GM10248 (cell line): ENCODE data around the gene OR14A2.
"Not testable (repeated sequence)": the region's sequence is repeated elsewhere in the genome, so short reads cannot be mapped to it uniquely, and the experiment has no call there.

ENCODE experiments used
- CTCF ChIA-PET: fragments of 300-600 bp; sonication (Branson Sonifier 250); formaldehyde crosslinking; extraction: SDS; loops from one replicate; lab custom pipeline; 2021; ENCODE audit warnings: antibody characterized with exemption; lab: Yijun Ruan, JAX
- POLR2A ChIA-PET: fragments of 350-650 bp; sonication (Branson Sonifier 250); formaldehyde crosslinking; extraction: SDS; loops from one replicate; lab custom pipeline; 2020; ENCODE audit warnings: antibody characterized with exemption; lab: Yijun Ruan, JAX
- DNase-seq: peaks from one replicate; pipeline ENCODE4 v3.0.0; 2012; ENCODE audit errors: extremely low spot score
- CTCF ChIP-seq: IDR thresholded peaks from 2 replicates; pipeline ENCODE4 v1.5.1; 2012; ENCODE audit warnings: mild to moderate bottlenecking, low read depth; ENCODE audit errors: extremely low read depth, missing control alignments, control extremely low read depth

Gene OR14A2

GRCh38 chr1:247746391-247746935 is 1.5 kb downstream of the OR14A2 start:
- POLR2A ChIA-PET: no interaction called here
- DNase-seq: no peak
- CTCF ChIA-PET: no interaction called here
- no peak for TF ChIP-seq CTCF

GRCh38 chr1:247742215-247742760 is 5.7 kb downstream of the OR14A2 start:
- DNase-seq, CTCF ChIA-PET, POLR2A ChIA-PET: not testable (repeated sequence)

- TF ChIP-seq CTCF: no peak
- POLR2A ChIA-PET: no interaction called here
- no peak for DNase-seq
- CTCF ChIA-PET: no interaction called here
These were observed 6.2 kb downstream of the OR14A2 start for GRCh38 chr1:247741756-247742155.

GRCh38 chr1:247740721-247741120 is 7.2 kb downstream of the OR14A2 start:
- ChIA-PET CTCF (no interaction called here), POLR2A (no interaction called here)
- DNase-seq: no peak
- no peak for TF ChIP-seq CTCF

- TF ChIP-seq CTCF: no peak
- ChIA-PET CTCF (no interaction called here), POLR2A (no interaction called here)
- no peak for DNase-seq
These were observed 9.6 kb downstream of the OR14A2 start, which contains the start of gene OR14K1 for GRCh38 chr1:247738315-247738714. TSS of gene OR14K1 (plus strand) at chr1:247738615. CDS start at chr1:247738615, 0 bp downstream.

- DNase-seq: no peak
- CTCF ChIA-PET: no interaction called here
- POLR2A ChIA-PET: no interaction called here
- TF ChIP-seq CTCF: no peak
These were observed 26.7 kb downstream of the OR14A2 start for GRCh38 chr1:247721222-247721621.

- POLR2A ChIA-PET: no interaction called here
- CTCF ChIA-PET: no interaction called here
- DNase-seq: no peak
- TF ChIP-seq CTCF: no peak
These were observed 31.4 kb downstream of the OR14A2 start, which contains the start of gene OR6F1 for GRCh38 chr1:247716546-247716945. TSS of gene OR6F1 (minus strand) at chr1:247716646. CDS start at chr1:247712755, 3,891 bp downstream.
